ENCODE measurements around the gene ERP44.
"Not testable (repeated sequence)": the region's sequence is repeated elsewhere in the genome, so short reads cannot be mapped to it uniquely, and the experiment has no call there.

ERP44 gene

DNA sequence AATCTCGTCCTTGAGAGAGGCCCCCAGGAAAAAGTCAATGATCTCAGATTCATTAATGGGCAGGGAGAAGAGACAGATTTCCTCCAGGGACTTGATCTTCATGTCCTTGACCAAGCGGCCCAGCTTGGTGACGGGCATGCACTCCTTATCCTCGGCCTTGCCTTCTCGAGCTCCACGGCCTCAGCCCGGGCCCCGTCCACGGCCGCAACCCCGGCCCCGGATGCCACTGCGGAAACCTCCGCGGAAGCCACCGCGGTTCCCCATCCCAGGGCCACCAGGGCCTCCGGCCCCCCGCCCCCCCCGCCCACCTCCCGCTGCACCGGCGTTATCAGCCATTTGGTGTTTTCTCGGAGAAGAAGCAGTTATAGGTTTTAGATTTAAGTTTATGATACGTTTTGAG lies 18.5 kb upstream of the ERP44 start:
- Mint-ChIP-seq H3K27me3 (no peaks in the 10 kb centered on the region), H3K4me3 (no peak overlapping the region), H3K27ac (no peak overlapping the region), H3K4me1 (no peaks in the 10 kb centered on the region), H3K36me3 (peaks cover 9% of the 10 kb centered on the region), H3K9me3 (no peaks in the 10 kb centered on the region)
- DNase-seq = no peak
- CTCF ChIA-PET = no interaction called here

DNA sequence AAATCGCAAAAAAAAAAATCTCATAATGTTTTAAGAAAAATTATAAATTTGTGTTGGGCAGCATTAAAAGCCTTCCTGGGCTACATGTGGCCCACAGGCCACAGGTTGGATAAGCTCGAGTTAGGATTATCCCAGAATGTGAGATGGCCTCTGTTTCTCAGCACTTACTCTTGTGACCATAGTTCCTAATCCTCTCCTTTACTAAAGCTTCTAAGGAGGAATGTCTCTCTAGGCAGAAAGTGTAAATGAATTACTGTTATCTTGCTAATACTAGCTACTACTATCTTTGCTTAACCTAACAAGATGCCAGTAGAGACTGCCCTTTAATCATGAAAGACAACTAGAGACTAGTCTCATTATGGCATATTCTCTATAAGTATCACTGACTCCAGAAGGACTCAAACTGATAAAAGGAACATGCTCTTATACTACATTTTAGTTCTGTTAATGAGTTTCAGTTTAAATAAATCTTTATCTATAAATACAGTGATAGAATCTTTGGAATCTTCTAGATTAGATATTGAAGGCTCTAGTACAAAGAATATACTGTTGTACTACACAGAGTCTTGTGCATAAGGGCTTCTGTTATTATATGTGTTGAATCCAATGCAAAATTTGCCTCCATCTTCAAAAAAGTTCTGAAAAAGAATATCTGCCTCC lies 14.0 kb upstream of the ERP44 start:
- CTCF ChIA-PET = no interaction called here
- DNase-seq = no peak
- Mint-ChIP-seq H3K36me3 (peaks cover 15% of the 10 kb centered on the region), H3K4me1 (no peaks in the 10 kb centered on the region), H3K4me3 (no peak overlapping the region), H3K27me3 (no peaks in the 10 kb centered on the region), H3K9me3 (no peaks in the 10 kb centered on the region), H3K27ac (no peak overlapping the region)

DNA sequence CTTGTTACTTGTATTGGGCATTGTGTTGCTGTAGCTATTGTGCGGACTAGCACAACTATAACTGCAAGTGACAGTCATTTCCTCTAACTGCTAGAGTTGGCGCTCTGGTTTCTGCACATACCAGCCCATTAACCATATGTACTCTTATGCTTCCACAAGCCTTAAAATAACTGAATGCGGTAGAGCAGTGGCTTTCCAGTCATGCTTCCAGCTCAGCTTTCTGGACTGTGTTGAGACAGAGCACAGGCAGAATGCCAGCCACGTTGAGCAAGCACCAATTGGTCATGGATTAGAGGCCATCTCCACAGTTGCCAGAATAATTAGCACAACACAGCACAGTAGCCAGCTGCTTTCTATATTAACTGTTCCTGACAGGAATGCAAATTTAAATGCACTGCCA lies 12.4 kb upstream of the ERP44 start:
- H3K36me3 Mint-ChIP-seq = peaks cover 15% of the 10 kb centered on the region
- no peaks in the 10 kb centered on the region for H3K9me3 Mint-ChIP-seq
- no peaks in the 10 kb centered on the region for H3K4me1 Mint-ChIP-seq
- CTCF ChIA-PET = interaction anchor here (0.9 kb wide), 1 partner anchor 286 kb away, joined by 3 read pairs; no protein-coding TSS in a partner anchor
- DNase-seq = no peak
- H3K27ac Mint-ChIP-seq = no peak overlapping the region
- no peak overlapping the region for H3K4me3 Mint-ChIP-seq
- H3K27me3 Mint-ChIP-seq = no peaks in the 10 kb centered on the region

DNA sequence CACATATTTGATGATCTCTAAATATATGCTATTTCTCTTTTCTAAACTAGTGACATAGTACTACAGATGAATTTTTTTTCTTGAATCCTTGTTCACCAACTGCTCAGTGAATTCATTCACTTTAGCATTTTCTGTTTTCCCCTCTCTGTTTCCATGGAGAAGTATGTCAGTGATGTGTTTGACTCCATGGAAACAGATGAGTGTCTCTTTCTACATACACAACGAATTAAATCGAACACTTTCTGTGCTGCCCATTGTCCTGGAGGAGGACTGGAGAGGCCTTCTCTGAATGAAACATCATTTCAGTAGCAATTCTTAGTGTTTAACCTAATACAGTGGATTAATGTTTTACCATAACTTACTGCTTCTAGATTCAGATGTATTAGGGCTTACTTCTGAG lies 9.8 kb upstream of the ERP44 start:
- Mint-ChIP-seq H3K27ac (no peak overlapping the region), H3K4me3 (no peak overlapping the region), H3K36me3 (peaks cover 15% of the 10 kb centered on the region), H3K27me3 (no peaks in the 10 kb centered on the region), H3K4me1 (no peaks in the 10 kb centered on the region), H3K9me3 (no peaks in the 10 kb centered on the region)
- DNase-seq = no peak
- CTCF ChIA-PET = no interaction called here

DNA sequence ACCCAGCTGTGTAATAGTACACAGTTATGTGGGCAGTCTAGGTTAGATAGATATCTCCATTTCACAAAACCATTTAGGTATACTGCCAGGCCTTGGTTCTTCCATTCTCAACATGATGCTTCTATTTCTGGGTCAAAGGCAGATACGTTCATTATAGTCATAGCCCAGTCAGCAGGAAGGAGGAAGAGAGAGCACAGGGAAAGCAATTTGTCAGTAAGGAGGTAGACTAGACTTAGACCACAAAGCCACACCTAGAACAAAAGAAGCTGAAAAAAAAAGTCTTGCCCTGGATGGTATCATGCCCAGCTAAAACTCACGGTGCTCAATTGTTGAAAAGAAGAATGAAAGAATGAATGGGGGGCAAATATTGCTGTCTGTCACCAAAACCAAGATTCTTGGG lies 7.8 kb upstream of the ERP44 start:
- Mint-ChIP-seq H3K4me3 (no peak overlapping the region), H3K36me3 (peaks cover 17% of the 10 kb centered on the region), H3K27me3 (no peaks in the 10 kb centered on the region), H3K27ac (no peak overlapping the region), H3K9me3 (no peaks in the 10 kb centered on the region), H3K4me1 (no peaks in the 10 kb centered on the region)
- CTCF ChIA-PET = no interaction called here
- DNase-seq = no peak

DNA sequence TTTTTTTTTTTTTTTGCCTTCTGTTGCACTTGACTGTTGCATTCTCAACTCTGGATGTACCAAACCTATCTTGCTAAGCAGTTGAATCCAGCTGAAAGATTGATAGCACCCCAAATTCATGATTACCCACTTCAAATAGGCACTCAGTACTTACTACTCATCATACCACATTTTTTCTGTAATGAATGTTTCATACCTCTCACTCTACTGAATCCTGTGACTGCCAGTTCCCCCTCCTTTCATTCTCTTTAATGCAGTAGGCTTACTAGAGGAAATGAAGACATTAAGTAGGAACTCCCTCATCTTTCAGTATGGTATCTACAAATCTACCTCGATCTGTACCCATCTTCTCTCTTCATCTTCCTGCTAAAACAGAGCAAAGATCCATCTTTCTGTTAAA lies 7.1 kb upstream of the ERP44 start:
- H3K27ac Mint-ChIP-seq = no peak overlapping the region
- no peak for DNase-seq
- CTCF ChIA-PET = no interaction called here

DNA sequence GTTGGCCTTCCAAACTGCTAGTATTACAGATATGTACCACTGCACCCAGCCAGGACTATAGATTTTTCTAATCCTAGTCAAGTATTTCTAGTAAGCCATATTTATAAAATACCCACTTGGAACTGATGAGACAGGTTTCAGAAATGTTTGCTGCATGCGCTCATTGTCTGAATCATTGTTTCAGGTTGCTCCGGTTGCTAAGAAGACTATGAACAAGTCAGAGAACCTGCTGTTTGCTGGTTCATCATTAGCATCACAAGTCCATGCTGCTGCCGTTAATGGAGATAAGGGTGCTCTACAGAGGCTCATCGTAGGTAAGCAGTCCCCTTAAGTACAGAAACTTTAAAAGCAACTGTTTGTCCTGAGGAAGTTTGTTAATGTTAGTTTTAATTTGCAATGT lies 5.5 kb upstream of the ERP44 start:
- CTCF ChIA-PET = no interaction called here
- no peak overlapping the region for H3K4me3 Mint-ChIP-seq
- H3K9me3 Mint-ChIP-seq = no peaks in the 10 kb centered on the region
- DNase-seq = no peak
- peaks cover 6% of the 10 kb centered on the region for H3K36me3 Mint-ChIP-seq
- H3K27ac Mint-ChIP-seq = no peak overlapping the region
- no peaks in the 10 kb centered on the region for H3K27me3 Mint-ChIP-seq
- H3K4me1 Mint-ChIP-seq = peaks cover 9% of the 10 kb centered on the region

More for the DNA sequence above, 7.1 kb upstream of the ERP44 start:
- H3K4me1 Mint-ChIP-seq = no peaks in the 10 kb centered on the region
- H3K36me3 Mint-ChIP-seq = peaks cover 10% of the 10 kb centered on the region
- no peaks in the 10 kb centered on the region for H3K9me3 Mint-ChIP-seq
- H3K4me3 Mint-ChIP-seq = no peak overlapping the region
- no peaks in the 10 kb centered on the region for H3K27me3 Mint-ChIP-seq

DNA sequence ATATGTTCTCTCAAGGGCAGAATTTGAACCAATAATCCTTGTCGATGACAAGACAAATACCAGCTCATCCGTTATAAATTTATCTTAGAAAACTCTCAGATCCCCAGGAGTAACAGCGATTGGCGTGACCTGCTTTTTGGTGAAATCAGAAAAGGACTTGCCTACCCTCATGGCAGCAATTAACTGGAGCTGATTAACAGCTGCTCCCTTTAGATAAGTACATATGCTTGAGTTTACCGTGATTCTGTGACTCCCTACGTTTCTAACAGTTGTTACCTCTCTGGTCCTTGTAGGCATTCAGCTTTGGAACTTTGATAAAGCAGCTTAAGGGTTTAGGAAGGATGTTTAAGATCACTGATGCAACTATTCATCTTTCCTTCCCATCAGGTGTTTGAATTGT lies 2.8 kb upstream of the ERP44 start:
- no peak overlapping the region for H3K27ac Mint-ChIP-seq
- no peak for DNase-seq
- H3K27me3 Mint-ChIP-seq = no peaks in the 10 kb centered on the region
- H3K9me3 Mint-ChIP-seq = no peaks in the 10 kb centered on the region
- no peak overlapping the region for H3K4me3 Mint-ChIP-seq
- peaks cover 21% of the 10 kb centered on the region for H3K4me1 Mint-ChIP-seq
- H3K36me3 Mint-ChIP-seq = peaks cover 9% of the 10 kb centered on the region
- CTCF ChIA-PET = interaction anchor here (0.7 kb wide), 1 partner anchor 114 kb away, joined by 3 read pairs; no protein-coding TSS in a partner anchor

DNA sequence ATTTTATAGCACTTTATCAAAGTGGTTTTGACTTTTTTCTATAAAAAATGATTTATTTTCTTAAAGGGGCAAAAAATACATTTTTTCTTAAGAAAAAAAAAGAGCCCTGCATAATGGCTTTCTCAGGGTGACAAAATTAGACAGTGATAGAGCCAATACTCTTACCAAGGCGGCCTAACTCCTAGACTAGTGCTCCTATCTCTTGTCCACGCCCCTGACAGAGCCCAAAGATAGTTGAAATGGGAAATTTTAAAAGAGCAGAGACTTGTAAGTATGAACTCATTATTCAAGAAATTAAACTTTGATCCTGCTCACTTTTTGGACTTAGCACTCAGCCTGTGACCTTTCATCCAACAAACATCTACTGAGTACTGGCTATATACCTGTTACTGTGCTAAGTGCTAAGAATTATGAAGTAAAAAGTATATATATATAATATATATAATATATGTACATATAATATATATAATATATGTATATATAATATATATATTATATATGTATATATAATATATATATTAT lies 1.4 kb upstream of the ERP44 start:
- Mint-ChIP-seq H3K4me1 (peaks cover 33% of the 10 kb centered on the region), H3K36me3 (peaks cover 9% of the 10 kb centered on the region), H3K27me3 (no peaks in the 10 kb centered on the region), H3K27ac (no peak overlapping the region), H3K9me3 (no peaks in the 10 kb centered on the region), H3K4me3 (peak overlapping the region; percentile 93)
- CTCF ChIA-PET = no interaction called here
- DNase-seq = no peak

DNA sequence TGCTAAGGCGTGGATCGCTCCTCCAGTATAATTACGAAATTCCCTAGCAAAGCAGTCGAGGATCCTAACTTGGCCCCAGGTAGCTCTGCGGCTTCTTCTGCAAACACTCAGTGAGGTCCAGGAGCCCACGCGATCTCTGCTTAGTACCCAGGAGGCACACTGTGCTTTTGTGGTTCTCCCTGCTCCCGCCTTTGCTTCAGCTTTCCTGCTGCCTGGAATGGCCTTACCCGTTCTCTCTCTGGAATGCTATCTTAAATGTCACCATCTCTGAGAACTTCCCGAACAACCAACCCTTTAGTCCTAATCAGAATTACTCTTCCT lies 882 bp upstream of the ERP44 start:
- peak; percentile 29 for DNase-seq
- H3K27me3 Mint-ChIP-seq = no peaks in the 10 kb centered on the region
- H3K36me3 Mint-ChIP-seq = peaks cover 9% of the 10 kb centered on the region
- peak overlapping the region; percentile 94 for H3K27ac Mint-ChIP-seq
- H3K4me1 Mint-ChIP-seq = peaks cover 35% of the 10 kb centered on the region
- H3K4me3 Mint-ChIP-seq = peak overlapping the region; percentile 93
- H3K9me3 Mint-ChIP-seq = no peaks in the 10 kb centered on the region
- CTCF ChIA-PET = no interaction called here

DNA sequence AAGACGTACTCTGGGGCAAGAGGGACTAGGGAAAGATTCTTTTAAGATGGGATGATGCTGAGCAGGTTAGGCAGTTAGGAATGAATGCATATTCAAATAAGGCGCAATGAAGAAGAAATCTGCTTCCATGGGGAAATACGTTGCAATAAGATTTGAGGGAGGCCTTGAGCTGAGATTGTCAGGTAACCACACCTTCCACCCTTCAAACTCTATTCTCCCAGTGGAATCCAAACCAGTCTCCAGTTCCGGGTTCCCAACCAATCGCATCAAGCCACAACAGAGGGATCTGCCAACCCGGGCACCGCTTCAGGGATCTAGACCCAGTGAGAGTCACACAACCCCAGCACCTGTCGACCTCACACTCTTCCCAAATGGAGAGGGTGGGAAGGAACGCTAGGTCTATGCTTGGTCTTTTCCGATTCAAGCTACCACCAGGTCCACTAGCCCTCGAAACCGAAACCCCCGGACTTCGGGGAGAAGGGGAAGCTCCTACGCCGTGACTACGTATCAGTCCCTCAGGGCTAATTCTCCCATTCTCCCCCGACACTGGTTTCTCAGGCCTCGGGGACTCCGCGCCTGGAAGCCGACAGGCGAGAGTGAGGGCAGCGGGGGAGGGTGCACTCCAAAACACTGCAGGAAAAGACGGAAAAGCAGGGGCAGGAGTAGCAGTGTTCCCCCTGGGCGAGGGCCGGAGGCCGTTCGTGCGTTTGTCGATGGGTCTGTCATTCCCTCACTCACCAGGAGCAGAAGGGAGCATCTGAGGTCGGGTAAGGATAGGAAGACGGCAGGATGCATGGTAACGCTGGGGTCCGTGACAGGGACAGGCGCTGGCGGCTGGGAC lies 534 bp downstream of the ERP44 start:
- Mint-ChIP-seq H3K36me3 (peaks cover 6% of the 10 kb centered on the region), H3K9me3 (no peaks in the 10 kb centered on the region), H3K27ac (peak overlapping the region; percentile 94), H3K4me1 (peaks cover 41% of the 10 kb centered on the region), H3K27me3 (no peaks in the 10 kb centered on the region), H3K4me3 (peak overlapping the region; percentile 93)
- CTCF ChIA-PET = no interaction called here
- DNase-seq = peak; percentile 56

DNA sequence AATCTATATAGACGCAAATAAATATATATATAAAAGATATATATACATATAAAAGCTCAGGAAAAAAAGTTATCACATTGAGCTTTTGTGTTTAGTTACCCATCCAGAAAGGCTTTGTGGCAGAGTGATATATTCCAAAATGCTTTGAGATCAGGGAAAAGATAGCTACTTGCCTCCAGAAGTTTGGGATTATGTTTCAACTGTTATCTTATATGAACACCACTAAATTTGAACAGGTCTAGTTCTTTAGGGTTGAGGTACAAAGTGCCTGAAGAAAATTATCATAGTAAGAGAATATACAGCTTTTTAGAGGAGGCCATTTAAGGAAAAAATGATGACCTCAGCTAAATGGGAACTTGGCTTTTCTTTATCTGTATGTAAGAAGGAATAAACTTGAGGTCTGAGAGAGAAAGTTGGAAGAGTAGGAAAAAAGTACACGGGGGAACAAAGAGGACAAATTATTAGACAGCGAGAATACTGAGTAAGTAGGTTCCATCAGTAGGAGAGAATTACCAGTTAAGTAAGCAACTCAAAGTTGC lies 2.4 kb downstream of the ERP44 start:
- Mint-ChIP-seq H3K36me3 (peaks cover 5% of the 10 kb centered on the region), H3K27ac (no peak overlapping the region), H3K4me3 (peak overlapping the region; percentile 7), H3K9me3 (no peaks in the 10 kb centered on the region), H3K27me3 (no peaks in the 10 kb centered on the region), H3K4me1 (peaks cover 43% of the 10 kb centered on the region)
- no peak for DNase-seq
- CTCF ChIA-PET = interaction anchor here (0.6 kb wide), 1 partner anchor 13 kb away, joined by 3 read pairs; no protein-coding TSS in a partner anchor

DNA sequence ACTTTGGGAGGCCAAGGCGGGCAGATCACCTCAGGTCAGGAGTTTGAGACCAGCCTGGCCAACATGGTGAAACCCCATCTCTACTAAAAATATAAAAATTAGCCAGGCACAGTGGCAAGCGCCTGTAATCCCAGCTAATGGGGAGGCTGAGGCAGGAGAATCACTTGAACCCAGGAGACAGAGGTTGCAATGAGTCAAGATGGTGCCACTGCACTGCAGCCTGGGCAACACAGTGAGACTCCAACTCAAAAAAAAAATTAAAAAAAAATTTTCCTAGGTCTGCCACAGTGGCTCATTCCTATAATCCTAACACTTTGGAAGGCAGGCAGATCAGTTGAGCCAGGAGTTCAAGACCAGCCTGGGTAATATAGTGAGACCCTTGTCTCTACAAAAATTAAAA lies 4.4 kb downstream of the ERP44 start:
- not testable (repeated sequence) for H3K4me3 Mint-ChIP-seq, H3K36me3 Mint-ChIP-seq, H3K9me3 Mint-ChIP-seq, H3K27me3 Mint-ChIP-seq, H3K27ac Mint-ChIP-seq, DNase-seq
- H3K4me1 Mint-ChIP-seq = peaks cover 34% of the 10 kb centered on the region
- CTCF ChIA-PET = interaction anchor here (1.0 kb wide), 1 partner anchor 121 kb away, joined by 3 read pairs; no protein-coding TSS in a partner anchor

DNA sequence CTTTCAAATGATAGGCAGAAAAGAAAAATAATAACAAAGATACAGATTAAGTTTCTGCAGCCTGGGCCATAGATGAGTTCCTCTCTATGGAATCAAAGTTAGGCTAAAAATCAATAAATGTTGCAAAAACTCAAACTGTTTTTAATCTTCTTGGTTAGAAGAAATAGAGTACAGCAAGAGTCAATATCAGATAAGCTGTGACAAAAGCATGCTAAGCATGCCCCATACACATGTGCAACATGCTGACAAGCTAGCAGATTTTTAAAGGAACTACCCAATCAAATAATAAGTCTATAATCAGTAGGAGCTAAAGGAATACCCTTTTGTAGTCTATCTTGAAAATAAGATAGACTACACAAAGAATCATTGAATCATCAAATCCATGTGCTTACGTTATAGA lies 6.7 kb downstream of the ERP44 start:
- Mint-ChIP-seq H3K27ac (no peak overlapping the region), H3K36me3 (peaks cover 1% of the 10 kb centered on the region), H3K9me3 (no peaks in the 10 kb centered on the region), H3K4me3 (no peak overlapping the region), H3K4me1 (peaks cover 39% of the 10 kb centered on the region), H3K27me3 (no peaks in the 10 kb centered on the region)
- no peak for DNase-seq
- CTCF ChIA-PET = no interaction called here

DNA sequence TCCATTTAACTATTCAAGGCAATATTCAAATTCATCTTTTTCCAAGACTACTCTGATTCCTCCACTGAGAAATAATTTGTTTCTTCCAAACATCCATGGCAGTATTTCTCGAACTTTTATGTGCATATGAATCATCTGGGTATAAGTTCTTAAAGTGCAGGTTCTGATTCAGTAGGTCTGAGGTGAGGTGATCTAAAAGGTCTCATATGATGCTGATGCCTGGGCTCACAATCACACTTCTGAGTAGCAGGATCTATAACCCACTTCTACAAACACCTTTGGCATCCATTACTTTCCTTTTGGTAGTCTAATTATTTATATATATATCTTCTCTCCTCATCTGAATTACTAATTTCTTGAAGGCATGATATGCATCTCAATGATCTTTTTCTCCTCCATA lies 7.2 kb downstream of the ERP44 start:
- peaks cover 39% of the 10 kb centered on the region for H3K4me1 Mint-ChIP-seq
- no peak for DNase-seq
- peaks cover 1% of the 10 kb centered on the region for H3K36me3 Mint-ChIP-seq
- no peak overlapping the region for H3K4me3 Mint-ChIP-seq
- H3K27ac Mint-ChIP-seq = no peak overlapping the region
- H3K9me3 Mint-ChIP-seq = no peaks in the 10 kb centered on the region
- CTCF ChIA-PET = no interaction called here
- H3K27me3 Mint-ChIP-seq = no peaks in the 10 kb centered on the region

Data from activated naive CD4-positive, alpha-beta T cell treated with anti-CD3 and anti-CD28 coated beads, Interleukin-2, amount 10 ng/mL, durations not matched to agents 7 days and 5 days (primary cell).